Erythroblast (primary cell): ENCODE measurements around the gene SOAT2.
A peak's percentile ranks its signal among the peaks of the same experiment; 100 is the strongest.
"Not testable (repeated sequence)": the region's sequence is repeated elsewhere in the genome, so short reads cannot be mapped to it uniquely, and the experiment has no call there.

Experiments
- DNase-seq, 2 experiments: peaks; one replicate each; lab custom pipeline; 2025; lab: John Stamatoyannopoulos, UW
- GATA1 ChIP-seq: IDR thresholded peaks from 2 replicates; pipeline ENCODE4 v1.6.1; 2011; ENCODE audit warnings: low read depth, mild to moderate bottlenecking, control low read depth, low read length, moderate library complexity
- POLR2A ChIP-seq: IDR thresholded peaks from 2 replicates; pipeline ENCODE4 v1.6.1; 2011; ENCODE audit warnings: mild to moderate bottlenecking, low read length

SOAT2 gene

DNA sequence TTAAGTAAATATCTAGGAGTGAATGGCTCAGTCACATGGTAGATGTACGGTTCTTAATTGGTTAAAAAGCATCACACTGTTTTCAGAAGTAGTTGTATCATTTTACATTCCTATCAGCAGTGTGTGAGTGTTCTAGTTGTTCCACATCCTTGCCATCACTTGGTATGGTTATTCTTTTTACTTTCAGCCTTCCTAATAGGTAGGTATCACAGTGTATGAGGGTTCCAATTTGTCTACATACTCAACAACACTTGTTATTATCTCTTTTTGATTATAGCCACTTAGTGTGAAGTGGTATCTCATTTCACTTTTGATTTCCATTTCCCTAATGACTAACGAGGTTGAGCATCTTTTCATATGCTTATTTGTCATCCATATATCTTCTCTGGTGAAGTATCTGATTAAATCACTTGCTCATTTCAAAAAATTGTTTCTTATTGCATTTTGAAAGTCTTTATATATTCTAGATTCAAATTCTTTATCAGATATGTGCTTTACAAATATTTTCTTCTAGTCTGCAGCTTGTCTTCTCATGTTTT is 20.6 kb upstream of the SOAT2 start:
- no peak for DNase-seq
- TF ChIP-seq POLR2A = no peak
- no peak for TF ChIP-seq GATA1

GRCh38 chr12:53086361-53086760 is 16.9 kb upstream of the SOAT2 start:
- DNase-seq = no peak
- TF ChIP-seq POLR2A = no peak
- no peak for TF ChIP-seq GATA1

DNA sequence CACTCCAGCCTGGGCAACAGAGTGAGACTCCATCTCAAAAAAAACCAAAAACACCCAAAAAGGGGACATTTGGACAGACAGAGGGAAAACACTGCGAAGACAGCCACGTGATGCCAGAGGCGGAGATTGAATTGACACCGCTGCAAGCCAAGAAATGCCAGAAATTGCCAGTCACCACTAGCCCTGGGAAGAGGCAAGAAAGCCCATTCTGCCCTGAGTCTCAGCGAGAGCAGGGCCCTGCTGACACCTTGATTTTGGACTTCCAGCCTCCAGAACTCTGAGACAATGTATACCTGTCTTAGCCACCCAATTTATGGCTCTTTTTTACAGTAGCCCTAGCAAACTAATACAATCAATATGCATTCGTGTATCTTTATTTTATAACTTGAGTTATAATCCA is 13.2 kb upstream of the SOAT2 start:
- no peak for DNase-seq
- TF ChIP-seq POLR2A (no peak), GATA1 (no peak)

DNA sequence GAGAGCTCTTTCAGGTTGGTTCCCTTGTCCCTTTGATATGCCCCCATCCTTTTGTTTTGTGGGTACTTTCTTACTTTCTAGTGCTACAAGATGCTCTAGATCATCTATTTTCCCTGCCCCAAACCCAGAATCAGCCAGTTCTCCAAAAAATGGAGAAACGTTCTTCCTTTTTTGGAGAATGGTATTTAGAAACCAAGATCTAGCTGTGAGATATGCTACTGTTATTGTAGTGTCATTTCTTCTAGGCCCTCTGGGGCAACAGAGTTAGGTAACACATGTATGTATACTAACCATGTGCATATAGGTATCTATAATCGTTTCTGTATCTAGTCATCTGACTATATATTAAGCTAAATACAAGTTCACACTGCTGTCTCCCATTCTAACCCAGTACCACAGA is 12.7 kb upstream of the SOAT2 start:
- TF ChIP-seq POLR2A = no peak
- no peak for TF ChIP-seq GATA1
- no peak for DNase-seq

GRCh38 chr12:53091756-53092155 is 11.5 kb upstream of the SOAT2 start:
- DNase-seq = no peak
- TF ChIP-seq POLR2A (no peak), GATA1 (no peak)

GRCh38 chr12:53093777-53094393 is 9.4 kb upstream of the SOAT2 start:
- TF ChIP-seq POLR2A = no peak
- TF ChIP-seq GATA1 = no peak
- DNase-seq = no peak

DNA sequence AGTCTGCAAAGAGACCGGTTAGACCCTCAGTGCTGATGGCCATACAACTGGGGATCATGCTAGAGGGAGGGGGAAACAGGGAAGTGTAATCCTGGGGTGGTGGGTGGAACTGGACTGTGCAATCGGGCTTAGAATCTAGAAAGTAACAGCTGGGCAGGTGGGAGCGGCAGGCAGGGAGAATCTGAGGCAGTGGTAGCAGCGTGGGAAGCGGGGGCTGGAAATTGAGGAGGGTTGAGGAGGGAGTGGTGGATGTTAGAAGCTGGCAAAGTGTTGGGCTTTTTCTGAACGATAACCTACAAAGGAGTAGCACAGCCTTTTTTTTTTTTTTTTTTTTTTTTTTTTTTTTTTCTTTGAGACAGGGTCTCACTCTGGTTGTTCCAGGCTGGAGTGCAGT is 8.9 kb upstream of the SOAT2 start:
- DNase-seq = no peak
- TF ChIP-seq GATA1 (no peak), POLR2A (no peak)

DNA sequence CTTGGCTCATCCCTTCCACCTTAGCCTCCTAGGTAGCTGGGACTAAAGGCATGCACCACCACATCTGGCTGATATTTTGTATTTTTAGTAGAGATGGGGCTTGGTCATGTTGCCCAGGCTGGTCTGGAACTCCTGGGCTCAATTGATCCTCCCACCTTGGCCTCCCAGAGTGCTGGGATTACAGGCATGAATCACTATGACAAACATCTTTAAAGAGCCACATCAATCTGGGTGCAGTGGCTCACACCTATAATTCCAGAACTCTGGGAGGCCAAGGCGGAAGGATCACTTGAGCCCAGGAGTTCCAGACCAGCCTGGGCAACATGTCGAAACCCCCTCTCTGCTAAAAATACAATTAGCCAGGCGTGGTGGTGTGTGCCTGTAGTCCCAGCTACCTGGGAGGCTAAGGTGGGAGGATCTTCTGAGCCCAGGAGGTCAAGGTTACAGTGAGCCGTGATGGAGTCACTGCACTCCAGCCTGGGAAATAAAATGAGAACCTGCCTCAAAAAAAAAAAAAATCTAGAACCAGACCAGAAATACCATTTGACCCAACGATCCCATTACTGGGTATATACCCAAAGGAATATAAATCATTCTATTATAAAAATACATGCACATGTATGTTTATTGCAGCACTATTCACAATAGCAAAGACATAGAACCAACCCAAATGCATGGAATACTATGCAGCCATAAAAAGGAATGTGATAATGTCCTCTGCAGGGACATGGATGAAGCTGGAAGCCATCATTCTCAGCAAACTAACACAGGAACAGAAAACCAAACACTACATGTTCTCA is 8.3 kb upstream of the SOAT2 start:
- not testable (repeated sequence) for DNase-seq

DNA sequence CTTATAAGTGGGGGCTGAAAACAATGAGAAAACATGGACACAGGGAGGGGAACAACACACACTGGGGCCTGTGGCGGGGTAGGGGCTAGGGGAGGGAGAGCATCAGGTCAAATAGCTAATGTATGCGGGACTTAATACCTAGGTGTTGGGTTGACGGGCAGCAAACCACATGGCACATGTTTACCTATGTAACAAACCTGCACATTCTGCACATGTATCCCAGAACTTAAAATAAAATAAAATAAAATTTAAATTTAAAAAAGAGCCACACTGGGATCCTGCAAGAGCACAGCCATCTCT is 7.7 kb upstream of the SOAT2 start:
- DNase-seq = not testable (repeated sequence)

DNA sequence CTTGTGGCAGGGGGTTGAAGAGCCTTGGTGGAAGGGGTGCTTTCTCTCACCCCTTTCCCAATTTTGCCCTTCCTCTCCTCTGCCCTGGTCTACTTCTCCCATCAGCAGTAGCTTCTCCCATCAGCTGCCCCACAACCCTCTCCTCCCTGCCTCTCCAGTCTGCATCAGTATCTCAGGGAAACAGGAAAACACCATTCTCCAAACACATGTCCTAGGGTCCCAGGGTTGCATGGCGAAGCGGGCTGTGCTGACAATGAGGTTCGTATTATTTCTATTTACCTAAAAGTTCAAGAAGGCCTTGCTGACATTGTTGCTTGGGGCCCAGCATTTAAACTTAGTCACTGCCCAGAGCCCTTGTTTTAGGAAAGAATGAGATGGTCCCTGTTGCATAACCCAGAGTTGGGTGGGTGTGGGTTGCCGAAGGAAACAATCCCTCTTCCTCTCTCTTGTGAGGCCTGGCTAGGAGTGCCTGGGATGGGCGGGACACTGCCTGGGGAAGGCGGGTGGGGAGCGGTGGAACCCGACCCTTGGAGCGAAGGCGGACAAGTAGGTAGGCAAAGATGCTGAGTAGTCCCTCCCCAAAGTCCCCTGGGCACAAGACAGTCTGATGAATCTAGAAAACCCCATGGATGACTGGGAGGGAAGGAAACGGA is 7.1 kb upstream of the SOAT2 start:
- DNase-seq = no peak
- no peak for TF ChIP-seq POLR2A
- TF ChIP-seq GATA1 = no peak

DNA sequence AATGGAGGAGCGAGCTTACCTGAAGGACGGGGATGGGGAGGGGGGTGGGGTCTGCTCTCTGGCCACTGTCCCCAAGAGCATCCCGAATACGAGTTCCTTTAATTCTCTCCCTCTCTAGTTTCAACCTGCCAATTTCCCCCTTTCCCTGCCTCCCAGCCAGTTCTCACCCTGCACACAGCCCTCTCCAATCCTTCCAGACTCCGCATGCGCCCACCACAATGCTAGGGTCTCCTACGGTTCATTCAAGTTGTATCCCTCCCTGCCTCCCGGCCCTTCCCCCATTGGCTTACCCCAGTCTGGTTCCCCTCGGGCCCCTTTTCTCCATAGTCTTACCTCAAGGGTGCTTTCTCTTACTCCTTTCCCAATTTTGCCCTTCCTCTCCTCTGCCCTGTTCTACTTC is 6.5 kb upstream of the SOAT2 start:
- no peak for TF ChIP-seq POLR2A
- no peak for TF ChIP-seq GATA1
- DNase-seq = no peak

DNA sequence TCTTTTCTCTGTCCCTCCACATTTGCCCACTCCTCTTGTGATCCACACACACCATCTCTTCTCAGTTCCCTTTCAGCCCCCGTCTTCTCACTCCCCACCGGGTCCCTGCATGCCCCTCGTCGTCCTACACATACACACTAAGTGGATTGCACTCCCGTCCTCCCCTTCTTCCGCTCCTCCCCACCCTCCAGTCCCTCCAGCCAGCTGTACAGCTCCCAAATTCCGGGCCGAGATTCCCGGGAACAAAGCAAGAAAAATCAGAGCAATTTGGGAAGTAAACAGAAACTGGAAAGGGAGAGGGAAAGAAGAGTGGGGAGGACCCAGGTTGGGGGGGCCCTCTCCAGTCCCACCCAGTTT is 6.1 kb upstream of the SOAT2 start:
- DNase-seq = no peak
- TF ChIP-seq POLR2A (no peak), GATA1 (no peak)

DNA sequence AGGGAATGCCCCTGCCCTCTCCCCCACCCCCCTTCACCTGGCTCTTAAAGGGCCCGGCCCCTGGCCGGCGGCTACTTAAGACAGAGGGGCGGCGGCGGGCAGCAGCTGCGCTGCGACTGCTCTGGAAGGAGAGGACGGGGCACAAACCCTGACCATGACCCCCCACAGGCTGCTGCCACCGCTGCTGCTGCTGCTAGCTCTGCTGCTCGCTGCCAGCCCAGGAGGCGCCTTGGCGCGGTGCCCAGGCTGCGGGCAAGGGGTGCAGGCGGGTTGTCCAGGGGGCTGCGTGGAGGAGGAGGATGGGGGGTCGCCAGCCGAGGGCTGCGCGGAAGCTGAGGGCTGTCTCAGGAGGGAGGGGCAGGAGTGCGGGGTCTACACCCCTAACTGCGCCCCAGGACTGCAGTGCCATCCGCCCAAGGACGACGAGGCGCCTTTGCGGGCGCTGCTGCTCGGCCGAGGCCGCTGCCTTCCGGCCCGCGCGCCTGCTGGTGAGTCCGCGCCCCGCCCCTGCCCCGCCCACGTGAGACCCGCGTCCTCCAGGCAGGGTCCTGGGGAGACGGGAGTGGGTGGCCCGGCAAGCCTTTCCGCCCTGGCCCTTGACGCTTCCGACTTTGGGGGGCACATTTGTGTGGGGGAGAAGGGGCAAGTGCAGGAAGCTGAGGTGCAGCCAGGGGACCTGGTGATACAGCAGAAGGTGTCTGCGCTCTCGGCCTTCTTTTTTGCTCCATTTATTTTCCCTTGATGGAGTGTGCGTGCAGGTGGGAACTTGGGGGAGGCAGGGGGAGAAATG is 5.5 kb upstream of the SOAT2 start, which contains the start of gene IGFBP6:
IGFBP6 (plus strand) TSS at position 104 of the 790 bp plus-strand sequence; CDS start at position 155, 51 bp downstream.
- TF ChIP-seq GATA1 (no peak), POLR2A (no peak)
- peak in 1 of 2 experiments; percentile 17 for DNase-seq
